Measurements from ENCODE around the gene VPREB1. TPM values are rescaled to one million over a fixed set of nuclear protein-coding genes. Genes with fewer than 3 reads are reported as not detected.

VPREB1 gene
- total RNA-seq (2022; extraction: Qiagen RNA extraction) = not detected in 5 replicates

GRCh38 chr22:22244316-22245250 lies at the start of gene VPREB1:
Gene VPREB1, plus strand, starts transcription at chr22:22244786. Its CDS starts 28 bp downstream, at chr22:22244814.

Measured in A549 treated with AZD2906 at 1 μM for 4 hours (cell line).